VCaP (cell line): ENCODE data around the gene GIMAP8.
A peak's percentile ranks its signal among the peaks of the same experiment; 100 is the strongest.

ENCODE experiments used
- H3K27ac ChIP-seq: fragments of 450-650 bp; 2 replicates; pipeline ENCODE4 v1.5.1; 2017
- CTCF ChIP-seq: fragments of 450-650 bp; conservative IDR thresholded peaks from 2 replicates; pipeline ENCODE4 v1.5.1; 2017; ENCODE audit warnings: mild to moderate bottlenecking, moderate library complexity

Gene GIMAP8

DNA sequence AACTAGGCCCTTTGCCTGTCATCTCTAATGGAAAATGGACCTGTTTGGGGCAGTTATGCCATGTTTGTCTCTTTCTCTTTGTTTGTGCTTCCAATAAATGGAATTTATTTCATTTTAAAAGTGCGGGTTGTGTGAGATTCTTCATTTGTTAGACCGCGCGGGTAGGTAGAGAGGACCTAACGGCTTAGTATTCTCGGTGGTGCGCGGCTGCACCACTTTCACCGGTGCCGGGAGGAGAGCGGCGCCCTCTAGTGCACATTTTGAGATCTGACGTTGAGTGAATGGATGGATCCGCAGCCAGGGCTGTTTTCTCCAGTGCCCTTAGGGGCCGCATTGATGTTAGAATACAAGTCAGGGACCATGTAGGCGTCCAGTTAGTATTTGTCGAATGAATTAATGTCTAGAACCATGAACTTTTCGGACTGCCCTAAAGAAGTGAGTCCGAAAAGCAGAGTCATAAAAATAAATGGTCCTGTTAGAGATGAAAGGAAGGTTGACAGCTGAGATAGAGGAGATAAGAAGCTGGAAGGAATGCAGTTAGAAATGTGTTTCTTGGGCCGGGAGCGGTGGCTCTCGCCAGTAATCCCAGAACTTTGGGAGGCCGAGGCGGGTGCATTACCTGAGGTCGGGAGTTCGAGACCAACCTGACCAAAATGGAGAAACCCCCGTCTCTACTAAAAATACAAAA lies 29.3 kb upstream of the GIMAP8 start:
- H3K27ac ChIP-seq = no peak overlapping the region
- peak; percentile 98 for TF ChIP-seq CTCF

GRCh38 chr7:150421831-150422230 lies 28.6 kb upstream of the GIMAP8 start:
- TF ChIP-seq CTCF = no peak
- no peak overlapping the region for H3K27ac ChIP-seq

GRCh38 chr7:150425670-150426069 lies 24.8 kb upstream of the GIMAP8 start:
- no peak for TF ChIP-seq CTCF
- H3K27ac ChIP-seq = no peak overlapping the region

DNA sequence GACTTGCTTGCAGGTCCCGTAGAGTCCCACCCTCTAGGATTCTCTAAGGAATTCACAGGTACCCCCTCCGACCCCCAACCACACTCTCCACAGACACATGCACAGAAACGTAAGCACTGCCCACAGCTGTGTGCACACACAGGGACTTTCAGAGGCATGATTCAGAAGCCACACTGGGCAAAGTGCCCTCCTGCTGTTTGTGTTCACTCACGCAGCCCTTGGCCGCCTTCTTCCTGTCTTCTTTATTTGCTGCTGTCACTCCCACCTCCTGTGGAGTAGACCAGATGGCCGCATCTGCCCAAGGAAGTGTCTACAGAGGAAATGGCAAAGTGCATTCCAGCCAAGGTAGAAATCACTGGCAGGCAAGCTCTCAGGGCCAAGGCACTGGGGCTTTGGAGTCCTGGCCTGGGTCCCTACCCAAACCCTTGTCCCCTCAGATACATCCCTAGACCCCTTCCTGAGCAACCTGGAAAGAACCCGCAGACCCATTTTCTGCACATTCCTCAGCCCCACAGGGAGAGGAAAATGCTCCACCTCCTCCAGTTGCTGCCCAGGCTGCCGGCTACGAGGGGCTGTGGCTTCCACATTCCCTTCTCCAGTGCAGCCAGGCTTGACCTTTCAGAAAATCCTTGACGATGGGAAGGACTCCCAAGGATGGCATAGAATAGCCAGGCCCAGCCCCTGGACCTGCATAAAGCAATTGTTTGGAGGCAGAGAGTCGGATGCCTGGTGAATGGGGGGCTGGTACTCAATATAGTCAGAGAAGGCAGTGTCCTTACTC lies 21.6 kb upstream of the GIMAP8 start:
- H3K27ac ChIP-seq = peak overlapping the region; percentile 72

DNA sequence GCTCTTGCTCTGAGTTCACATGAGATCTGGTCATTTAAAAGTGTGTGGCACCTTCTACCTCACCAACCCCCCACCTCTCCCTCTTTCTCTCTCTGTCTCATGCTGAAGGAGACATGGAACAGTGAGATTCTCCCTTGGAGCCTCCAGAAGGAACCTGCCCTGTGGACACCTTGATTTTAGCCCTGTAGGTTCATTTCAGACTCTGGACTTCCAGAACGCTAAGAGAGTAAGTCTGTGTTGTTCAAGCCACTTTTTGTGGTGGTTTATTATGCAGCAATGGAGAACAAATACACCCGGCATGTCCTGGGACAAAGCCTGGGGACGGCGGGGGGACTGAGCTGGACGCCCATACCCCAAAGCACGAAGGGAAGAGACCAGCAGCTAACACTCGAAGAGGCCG lies 20.7 kb upstream of the GIMAP8 start:
- TF ChIP-seq CTCF = no peak
- peak overlapping the region; percentile 72 for H3K27ac ChIP-seq

More for the DNA sequence above, 21.6 kb upstream of the GIMAP8 start:
- no peak for TF ChIP-seq CTCF

- H3K27ac ChIP-seq = no peak overlapping the region
- TF ChIP-seq CTCF = no peak
These were observed 19.9 kb upstream of the GIMAP8 start for GRCh38 chr7:150430465-150431085.

- no peak for TF ChIP-seq CTCF
- H3K27ac ChIP-seq = no peak overlapping the region
These were observed 18.4 kb upstream of the GIMAP8 start for GRCh38 chr7:150431839-150432658.
